ENCODE measurements around the gene GDPD3. TPM values are rescaled to one million over a fixed set of nuclear protein-coding genes. Genes with fewer than 3 reads are reported as not detected.

Gene GDPD3
- total and polyA plus RNA-seq, 2 of the 13 experiments (the other 11 are each of a cell fraction or from before 2014, with no cell fraction given), result 18.7 to 20.6 TPM

DNA sequence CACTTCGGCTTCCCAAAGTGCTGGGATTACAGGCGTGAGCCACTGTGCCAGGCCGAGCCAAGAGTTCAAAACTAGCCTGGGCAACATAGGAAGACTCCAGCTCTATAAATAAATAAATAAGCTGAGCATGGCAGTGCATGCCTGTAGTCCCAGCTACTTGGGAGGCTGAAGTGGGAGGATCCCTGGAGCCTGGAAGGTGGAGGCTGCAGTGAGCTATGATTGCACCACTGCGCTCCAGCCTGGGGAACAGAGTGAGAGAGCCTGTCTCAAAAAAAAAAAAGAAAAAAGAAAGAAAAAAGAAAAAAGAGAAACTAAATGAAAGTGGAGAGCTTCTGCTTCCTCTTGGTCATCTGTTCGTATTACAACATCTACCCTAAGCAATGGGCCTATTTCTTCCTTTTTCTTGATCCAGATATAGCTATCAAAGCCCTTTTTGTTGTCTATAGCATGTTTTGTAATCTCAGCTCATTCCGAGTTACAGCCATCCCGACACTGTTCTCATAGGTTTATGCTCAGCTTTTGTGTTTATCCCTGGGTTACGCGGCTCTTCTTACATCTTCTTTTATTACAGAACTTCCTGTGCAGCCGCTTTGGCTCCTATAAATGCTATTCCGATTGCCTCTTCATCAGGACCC is 23.8 kb upstream of the GDPD3 start:
- DNase-seq (ENCODE audit: low spot score) (no peak), FAIRE-seq (no peak), ATAC-seq (no peak)
- Histone ChIP-seq H3K4me2 (ENCODE audit: low read depth, low read length) (no peak overlapping the region), H4K20me1 (ENCODE audit: insufficient read depth, low read length) (no peaks in the 10 kb centered on the region), H2AFZ (ENCODE audit: low read length) (no peak overlapping the region), H3K36me3 (replicated peaks in 1 of 2; ENCODE audit: control insufficient read depth in 1 of 2, insufficient read depth in 2 of 2, low read length in 2 of 2) (no peaks in the 10 kb centered on the region), H3K9ac (ENCODE audit: insufficient read depth, low read depth, low read length) (no peak overlapping the region), H3K4me1 (ENCODE audit: insufficient read depth, low read length) (peaks cover 85% of the 10 kb centered on the region), H3K9me3 (ENCODE audit: low read length) (no peaks in the 10 kb centered on the region), H3K27ac (ENCODE audit: extremely low read length, insufficient read depth, low read length) (no peak overlapping the region), H3K27me3 (ENCODE audit: control insufficient read depth in 1 of 2, insufficient read depth in 2 of 2, low read length in 2 of 2) (no peaks in the 10 kb centered on the region), H3K79me2 (ENCODE audit: insufficient read depth, low read length) (no peaks in the 10 kb centered on the region), H3K4me3 (replicated peaks in 1 of 3; ENCODE audit: insufficient read depth in 1 of 3, low read depth in 2 of 3, low read length in 3 of 3) (no peak overlapping the region)
- no peak for TF ChIP-seq ZNF790 (CRISPR knock-in tag; IDR thresholded peaks at IDR 0.05; ENCODE audit: borderline replicate concordance)
- TF ChIP-seq, protein P1, sequence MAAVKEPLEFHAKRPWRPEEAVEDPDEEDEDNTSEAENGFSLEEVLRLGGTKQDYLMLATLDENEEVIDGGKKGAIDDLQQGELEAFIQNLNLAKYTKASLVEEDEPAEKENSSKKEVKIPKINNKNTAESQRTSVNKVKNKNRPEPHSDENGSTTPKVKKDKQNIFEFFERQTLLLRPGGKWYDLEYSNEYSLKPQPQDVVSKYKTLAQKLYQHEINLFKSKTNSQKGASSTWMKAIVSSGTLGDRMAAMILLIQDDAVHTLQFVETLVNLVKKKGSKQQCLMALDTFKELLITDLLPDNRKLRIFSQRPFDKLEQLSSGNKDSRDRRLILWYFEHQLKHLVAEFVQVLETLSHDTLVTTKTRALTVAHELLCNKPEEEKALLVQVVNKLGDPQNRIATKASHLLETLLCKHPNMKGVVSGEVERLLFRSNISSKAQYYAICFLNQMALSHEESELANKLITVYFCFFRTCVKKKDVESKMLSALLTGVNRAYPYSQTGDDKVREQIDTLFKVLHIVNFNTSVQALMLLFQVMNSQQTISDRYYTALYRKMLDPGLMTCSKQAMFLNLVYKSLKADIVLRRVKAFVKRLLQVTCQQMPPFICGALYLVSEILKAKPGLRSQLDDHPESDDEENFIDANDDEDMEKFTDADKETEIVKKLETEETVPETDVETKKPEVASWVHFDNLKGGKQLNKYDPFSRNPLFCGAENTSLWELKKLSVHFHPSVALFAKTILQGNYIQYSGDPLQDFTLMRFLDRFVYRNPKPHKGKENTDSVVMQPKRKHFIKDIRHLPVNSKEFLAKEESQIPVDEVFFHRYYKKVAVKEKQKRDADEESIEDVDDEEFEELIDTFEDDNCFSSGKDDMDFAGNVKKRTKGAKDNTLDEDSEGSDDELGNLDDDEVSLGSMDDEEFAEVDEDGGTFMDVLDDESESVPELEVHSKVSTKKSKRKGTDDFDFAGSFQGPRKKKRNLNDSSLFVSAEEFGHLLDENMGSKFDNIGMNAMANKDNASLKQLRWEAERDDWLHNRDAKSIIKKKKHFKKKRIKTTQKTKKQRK (IDR thresholded peaks at IDR 0.05; ENCODE audit: low read length), result no peak
- TF ChIP-seq, protein P2, sequence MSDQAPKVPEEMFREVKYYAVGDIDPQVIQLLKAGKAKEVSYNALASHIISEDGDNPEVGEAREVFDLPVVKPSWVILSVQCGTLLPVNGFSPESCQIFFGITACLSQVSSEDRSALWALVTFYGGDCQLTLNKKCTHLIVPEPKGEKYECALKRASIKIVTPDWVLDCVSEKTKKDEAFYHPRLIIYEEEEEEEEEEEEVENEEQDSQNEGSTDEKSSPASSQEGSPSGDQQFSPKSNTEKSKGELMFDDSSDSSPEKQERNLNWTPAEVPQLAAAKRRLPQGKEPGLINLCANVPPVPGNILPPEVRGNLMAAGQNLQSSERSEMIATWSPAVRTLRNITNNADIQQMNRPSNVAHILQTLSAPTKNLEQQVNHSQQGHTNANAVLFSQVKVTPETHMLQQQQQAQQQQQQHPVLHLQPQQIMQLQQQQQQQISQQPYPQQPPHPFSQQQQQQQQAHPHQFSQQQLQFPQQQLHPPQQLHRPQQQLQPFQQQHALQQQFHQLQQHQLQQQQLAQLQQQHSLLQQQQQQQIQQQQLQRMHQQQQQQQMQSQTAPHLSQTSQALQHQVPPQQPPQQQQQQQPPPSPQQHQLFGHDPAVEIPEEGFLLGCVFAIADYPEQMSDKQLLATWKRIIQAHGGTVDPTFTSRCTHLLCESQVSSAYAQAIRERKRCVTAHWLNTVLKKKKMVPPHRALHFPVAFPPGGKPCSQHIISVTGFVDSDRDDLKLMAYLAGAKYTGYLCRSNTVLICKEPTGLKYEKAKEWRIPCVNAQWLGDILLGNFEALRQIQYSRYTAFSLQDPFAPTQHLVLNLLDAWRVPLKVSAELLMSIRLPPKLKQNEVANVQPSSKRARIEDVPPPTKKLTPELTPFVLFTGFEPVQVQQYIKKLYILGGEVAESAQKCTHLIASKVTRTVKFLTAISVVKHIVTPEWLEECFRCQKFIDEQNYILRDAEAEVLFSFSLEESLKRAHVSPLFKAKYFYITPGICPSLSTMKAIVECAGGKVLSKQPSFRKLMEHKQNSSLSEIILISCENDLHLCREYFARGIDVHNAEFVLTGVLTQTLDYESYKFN (CRISPR knock-in tag; conservative IDR thresholded peaks at IDR 0.05), result no peak
- TF ChIP-seq, protein P3, sequence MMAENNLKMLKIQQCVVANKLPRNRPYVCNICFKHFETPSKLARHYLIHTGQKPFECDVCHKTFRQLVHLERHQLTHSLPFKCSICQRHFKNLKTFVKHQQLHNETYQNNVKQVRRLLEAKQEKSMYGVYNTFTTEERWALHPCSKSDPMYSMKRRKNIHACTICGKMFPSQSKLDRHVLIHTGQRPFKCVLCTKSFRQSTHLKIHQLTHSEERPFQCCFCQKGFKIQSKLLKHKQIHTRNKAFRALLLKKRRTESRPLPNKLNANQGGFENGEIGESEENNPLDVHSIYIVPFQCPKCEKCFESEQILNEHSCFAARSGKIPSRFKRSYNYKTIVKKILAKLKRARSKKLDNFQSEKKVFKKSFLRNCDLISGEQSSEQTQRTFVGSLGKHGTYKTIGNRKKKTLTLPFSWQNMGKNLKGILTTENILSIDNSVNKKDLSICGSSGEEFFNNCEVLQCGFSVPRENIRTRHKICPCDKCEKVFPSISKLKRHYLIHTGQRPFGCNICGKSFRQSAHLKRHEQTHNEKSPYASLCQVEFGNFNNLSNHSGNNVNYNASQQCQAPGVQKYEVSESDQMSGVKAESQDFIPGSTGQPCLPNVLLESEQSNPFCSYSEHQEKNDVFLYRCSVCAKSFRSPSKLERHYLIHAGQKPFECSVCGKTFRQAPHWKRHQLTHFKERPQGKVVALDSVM (CRISPR knock-in tag; IDR thresholded peaks at IDR 0.05), result peak; percentile 90
- in situ Hi-C loops (cut with HindIII; ENCODE audit: extremely low pct_ligation_motif_present, low pct_unique_long_range_greater_than_20kb) (no loop called here), intact Hi-C loops (cut with micrococcal nuclease; ENCODE audit: unreplicated experiment) (no loop called here)
- 94% methylated on average over 11 of the region's 11 CpGs for WGBS (ENCODE audit: low lambda C conversion rate)
- ChIA-PET POLR2A (interaction anchor here (0.6 kb wide), 1 partner anchor 16 kb away, joined by 3 read pairs; no protein-coding TSS in a partner anchor), CTCF (ENCODE audit: low intra/inter-chr PET ratio, low total read pairs) (no interaction called here)
- no TSS peak for BruUV-seq (replicated peaks)

All from HepG2 (cell line).